Stimulated activated CD8-positive, alpha-beta memory T cell treated with anti-CD3 and anti-CD28 coated beads, Interleukin-4, amount 100 ng/mL, for 1 hour (primary cell): Measurements from ENCODE around the gene TANGO6.

Experiments
- DNase-seq, 2 donors: peaks; one replicate each; pipeline ENCODE4 v3.0.0-alpha.2; 2020; ENCODE audit warnings: low read depth in 2 of 2, low spot score in 1 of 2

TANGO6 gene

GRCh38 chr16:69133373-69133954 is 290.1 kb downstream of the TANGO6 start:
- DNase-seq: no peak
